GM18873 (cell line): ENCODE results near the gene CELA2A.
"Not testable (repeated sequence)": the region's sequence is repeated elsewhere in the genome, so short reads cannot be mapped to it uniquely, and the experiment has no call there.

ENCODE experiments used
- ATAC-seq: cut with Tn5 transposase; IDR thresholded peaks from one replicate; pipeline ENCODE4 v1.9.1; 2021; ENCODE audit warnings: mild to moderate bottlenecking, moderate library complexity, moderate number of reproducible peaks; ENCODE audit not compliant: unreplicated experiment, low FRiP score

CELA2A gene

GRCh38 chr1:15489052-15489736 is 32.7 kb downstream of the CELA2A start:
- ATAC-seq = no peak

GRCh38 chr1:15491010-15491409 is 34.5 kb downstream of the CELA2A start:
- not testable (repeated sequence) for ATAC-seq

GRCh38 chr1:15492596-15492995 is 36.1 kb downstream of the CELA2A start:
- ATAC-seq = no peak

- no peak for ATAC-seq
Measured at GRCh38 chr1:15493869-15494390, 37.4 kb downstream of the CELA2A start.

GRCh38 chr1:15500184-15501178 is 43.9 kb downstream of the CELA2A start:
- ATAC-seq = no peak

- ATAC-seq = no peak
Measured at GRCh38 chr1:15501208-15502032, 44.9 kb downstream of the CELA2A start.

- ATAC-seq = no peak
Measured at GRCh38 chr1:15504436-15504835, 47.9 kb downstream of the CELA2A start.

- no peak for ATAC-seq
Measured at GRCh38 chr1:15506831-15507230, 50.3 kb downstream of the CELA2A start.

- ATAC-seq = no peak
Measured at GRCh38 chr1:15507278-15507677, 50.7 kb downstream of the CELA2A start.

GRCh38 chr1:15508700-15509487 is 52.4 kb downstream of the CELA2A start:
- no peak for ATAC-seq

GRCh38 chr1:15509586-15509985 is 53.1 kb downstream of the CELA2A start:
- no peak for ATAC-seq

- ATAC-seq = no peak
Measured at GRCh38 chr1:15510611-15511405, 54.3 kb downstream of the CELA2A start.

- no peak for ATAC-seq
Measured at GRCh38 chr1:15513192-15513591, 56.7 kb downstream of the CELA2A start.

GRCh38 chr1:15513919-15514318 is 57.4 kb downstream of the CELA2A start:
- no peak for ATAC-seq

- ATAC-seq = not testable (repeated sequence)
Measured at GRCh38 chr1:15514557-15514956, 58.0 kb downstream of the CELA2A start.

- no peak for ATAC-seq
Measured at GRCh38 chr1:15515022-15515663, 58.6 kb downstream of the CELA2A start.

- ATAC-seq = no peak
Measured at GRCh38 chr1:15519625-15520024, 63.1 kb downstream of the CELA2A start.

GRCh38 chr1:15521206-15521906 is 64.8 kb downstream of the CELA2A start:
- not testable (repeated sequence) for ATAC-seq
